Keratinocyte (primary cell): ENCODE measurements around the gene AKAP8L. TPM values are rescaled to one million over a fixed set of nuclear protein-coding genes. Genes with fewer than 3 reads are reported as not detected.

ENCODE experiments used
- DNase-seq: peaks from one replicate; pipeline ENCODE4 v3.0.0-alpha.2; 2011; ENCODE audit warnings: low read depth, missing footprints, low spot score
- FAIRE-seq: peaks from 2 replicates; lab custom pipeline; 2011; peaks lifted over from hg19 to GRCh38; lab: Jason Lieb, UNC
- H2AFZ ChIP-seq: 2 replicates; pipeline ENCODE4 v1.6.0; 2012; ENCODE audit warnings: low read length, control low read depth, inconsistent platforms; ENCODE audit not compliant: control insufficient read depth
- H3K27ac ChIP-seq: 2 replicates; pipeline ENCODE4 v1.5.1; 2011; ENCODE audit warnings: low read length; ENCODE audit not compliant: control insufficient read depth, insufficient read depth
- H3K27me3 ChIP-seq: 3 replicates; pipeline ENCODE4 v1.6.0; 2011; ENCODE audit warnings: low read length; ENCODE audit not compliant: control insufficient read depth, insufficient read depth; ENCODE audit errors: extremely low read depth
- H3K36me3 ChIP-seq, 2 experiments: 2 replicates in 1 of 2; 3 replicates in 1 of 2; pipeline ENCODE4 v1.5.1; 2011; ENCODE audit warnings: low read length in 2 of 2, mild to moderate bottlenecking in 1 of 2; ENCODE audit not compliant: control insufficient read depth in 2 of 2, insufficient read depth in 2 of 2; ENCODE audit errors: extremely low read depth in 1 of 2
- H3K4me1 ChIP-seq: 3 replicates; pipeline ENCODE4 v1.5.1; 2011; ENCODE audit warnings: low read length; ENCODE audit not compliant: control insufficient read depth, insufficient read depth; ENCODE audit errors: extremely low read depth
- H3K4me2 ChIP-seq: 3 replicates; pipeline ENCODE4 v1.6.0; 2011; ENCODE audit warnings: low read depth, low read length; ENCODE audit not compliant: control insufficient read depth, insufficient read depth; ENCODE audit errors: extremely low read depth
- H3K4me3 ChIP-seq, 3 experiments: fragments of 200-600 bp in 1 of 3; sonication (generic) in 1 of 3; 2 replicates in 2 of 3; 3 replicates in 1 of 3; pipeline ENCODE4 v1.5.1; 2011 to 2016; ENCODE audit warnings: low read length in 3 of 3, mild to moderate bottlenecking in 3 of 3, control low read depth in 2 of 3, inconsistent platforms in 1 of 3, low read depth in 1 of 3, mixed read lengths in 1 of 3, mixed run types in 1 of 3, moderate library complexity in 1 of 3; ENCODE audit not compliant: control insufficient read depth in 2 of 3, insufficient read depth in 2 of 3; ENCODE audit errors: extremely low read depth in 1 of 3
- H3K79me2 ChIP-seq: 2 replicates; pipeline ENCODE4 v1.6.0; 2012; ENCODE audit warnings: low read length; ENCODE audit not compliant: control insufficient read depth, insufficient read depth
- H3K9ac ChIP-seq: 3 replicates; pipeline ENCODE4 v1.6.0; 2011; ENCODE audit warnings: low read length; ENCODE audit not compliant: control insufficient read depth, insufficient read depth; ENCODE audit errors: extremely low read depth
- H3K9me1 ChIP-seq: 3 replicates; pipeline ENCODE4 v1.6.0; 2011; ENCODE audit warnings: low read length; ENCODE audit not compliant: control insufficient read depth, insufficient read depth; ENCODE audit errors: extremely low read depth
- H3K9me3 ChIP-seq: 2 replicates; pipeline ENCODE4 v1.5.1; 2012; ENCODE audit warnings: low read depth, low read length; ENCODE audit not compliant: control insufficient read depth
- H4K20me1 ChIP-seq: 3 replicates; pipeline ENCODE4 v1.6.0; 2011; ENCODE audit warnings: low read length; ENCODE audit not compliant: control insufficient read depth, insufficient read depth; ENCODE audit errors: extremely low read depth
- EZH2 ChIP-seq: IDR thresholded peaks from one replicate; pipeline ENCODE4 v1.6.1; 2012; ENCODE audit warnings: inconsistent platforms, mild to moderate bottlenecking, low read length, moderate library complexity
- dilution Hi-C: fragments of 300-500 bp; cut with MboI; formaldehyde crosslinking; loops from one replicate; pipeline ENCODE4 v1.7.0; 2020; ENCODE audit warnings: low sequenced_read_pairs; ENCODE audit not compliant: extremely low pct_ligation_motif_present
- polyA plus RNA-seq, 5 experiments: library from polyadenylated mRNA; depleted of rRNA in 3 of 5; stranded (reverse) in 3 of 5; stranded (forward) in 1 of 5; unstranded in 1 of 5; fragments of >200 nt; gene quantifications; 1 replicate in 1 of 5; 2 replicates in 3 of 5; 3 replicates in 1 of 5; pipeline versions ENCODE4 v1.2.1 to v1.2.3, GENCODE V29; 2011 to 2012; ENCODE audit warnings: missing spikeins in 2 of 5, low read depth in 1 of 5, low replicate concordance in 1 of 5
- TF ChIP-seq, protein P1 (sequence below), 3 experiments: IDR thresholded peaks in 1 of 3; conservative IDR thresholded peaks in 1 of 3; optimal IDR thresholded peaks in 1 of 3; 2 replicates in 2 of 3; 3 replicates in 1 of 3; pipeline versions ENCODE3 to v1.5.1; 2011; ENCODE audit warnings: low read length in 3 of 3, mild to moderate bottlenecking in 3 of 3, moderate library complexity in 2 of 3, control low read depth in 1 of 3, inconsistent platforms in 1 of 3; ENCODE audit not compliant: insufficient read depth in 2 of 3; ENCODE audit errors: extremely low read depth in 1 of 3

AKAP8L gene
- polyA plus RNA-seq, 1 donor (not counting 4 experiments of a cell fraction or from before 2014, with no cell fraction given): 48.2 TPM

- Histone ChIP-seq H3K4me2 (no peak overlapping the region), H2AFZ (no peak overlapping the region), H3K9me3 (no peaks in the 10 kb centered on the region), H3K27me3 (no peaks in the 10 kb centered on the region), H3K27ac (no peak overlapping the region), H3K4me3 (no peak overlapping the region), H4K20me1 (no peaks in the 10 kb centered on the region), H3K79me2 (peaks cover 26% of the 10 kb centered on the region), H3K4me1 (no peaks in the 10 kb centered on the region), H3K9ac (no peak overlapping the region), H3K9me1 (no peaks in the 10 kb centered on the region), H3K36me3 (peaks cover 44 to 49% of the 10 kb centered on the region in 2 experiments)
- no peak for TF ChIP-seq EZH2
- TF ChIP-seq, protein P1, sequence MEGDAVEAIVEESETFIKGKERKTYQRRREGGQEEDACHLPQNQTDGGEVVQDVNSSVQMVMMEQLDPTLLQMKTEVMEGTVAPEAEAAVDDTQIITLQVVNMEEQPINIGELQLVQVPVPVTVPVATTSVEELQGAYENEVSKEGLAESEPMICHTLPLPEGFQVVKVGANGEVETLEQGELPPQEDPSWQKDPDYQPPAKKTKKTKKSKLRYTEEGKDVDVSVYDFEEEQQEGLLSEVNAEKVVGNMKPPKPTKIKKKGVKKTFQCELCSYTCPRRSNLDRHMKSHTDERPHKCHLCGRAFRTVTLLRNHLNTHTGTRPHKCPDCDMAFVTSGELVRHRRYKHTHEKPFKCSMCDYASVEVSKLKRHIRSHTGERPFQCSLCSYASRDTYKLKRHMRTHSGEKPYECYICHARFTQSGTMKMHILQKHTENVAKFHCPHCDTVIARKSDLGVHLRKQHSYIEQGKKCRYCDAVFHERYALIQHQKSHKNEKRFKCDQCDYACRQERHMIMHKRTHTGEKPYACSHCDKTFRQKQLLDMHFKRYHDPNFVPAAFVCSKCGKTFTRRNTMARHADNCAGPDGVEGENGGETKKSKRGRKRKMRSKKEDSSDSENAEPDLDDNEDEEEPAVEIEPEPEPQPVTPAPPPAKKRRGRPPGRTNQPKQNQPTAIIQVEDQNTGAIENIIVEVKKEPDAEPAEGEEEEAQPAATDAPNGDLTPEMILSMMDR (optimal IDR thresholded peaks at IDR 0.05 in 1 of 3, IDR thresholded peaks at IDR 0.05 in 1 of 3, conservative IDR thresholded peaks at IDR 0.05 in 1 of 3; ENCODE audit: extremely low read depth in 1 of 3, insufficient read depth in 2 of 3, low read length in 3 of 3): no peak
- FAIRE-seq: no peak
- dilution Hi-C loops: no loop called here
- DNase-seq: no peak
Measured at GRCh38 chr19:15397782-15398181, 21.0 kb downstream of the AKAP8L start.

GRCh38 chr19:15397236-15397635, 21.6 kb downstream of the AKAP8L start:
- TF ChIP-seq, protein P1 (optimal IDR thresholded peaks at IDR 0.05 in 1 of 3, IDR thresholded peaks at IDR 0.05 in 1 of 3, conservative IDR thresholded peaks at IDR 0.05 in 1 of 3; ENCODE audit: extremely low read depth in 1 of 3, insufficient read depth in 2 of 3, low read length in 3 of 3): no peak
- no peak for TF ChIP-seq EZH2
- Histone ChIP-seq H4K20me1 (no peaks in the 10 kb centered on the region), H3K9me1 (no peaks in the 10 kb centered on the region), H3K27me3 (no peaks in the 10 kb centered on the region), H3K4me1 (no peaks in the 10 kb centered on the region), H3K4me3 (no peak overlapping the region), H3K4me2 (no peak overlapping the region), H3K27ac (no peak overlapping the region), H3K79me2 (peaks cover 20% of the 10 kb centered on the region), H2AFZ (no peak overlapping the region), H3K9ac (no peak overlapping the region), H3K9me3 (no peaks in the 10 kb centered on the region), H3K36me3 (peaks cover 39 to 43% of the 10 kb centered on the region in 2 experiments)
- no peak for DNase-seq
- dilution Hi-C loops: no loop called here
- no peak for FAIRE-seq
